ENCODE results near the gene NFIB. TPM values are rescaled to one million over a fixed set of nuclear protein-coding genes. Genes with fewer than 3 reads are reported as not detected.

The NFIB gene
- total RNA-seq, 1 donor from 2014 or later: 76.4 TPM

- Mint-ChIP-seq H3K4me1 (ENCODE audit: unreplicated experiment) (peaks cover 44% of the 10 kb centered on the region), H3K27me3 (peaks cover 9% of the 10 kb centered on the region), H3K27ac (peak overlapping the region; percentile 63), H3K9me3 (no peaks in the 10 kb centered on the region), H3K36me3 (peaks cover 32% of the 10 kb centered on the region), H3K4me3 (peak overlapping the region; percentile 75)
- DNase-seq (ENCODE audit: extremely low spot score, unreplicated experiment): no peak
- TF ChIP-seq CTCF (conservative IDR thresholded peaks at IDR 0.05): no peak
Observed at GRCh38 chr9:14308853-14309145, 5.1 kb downstream of the NFIB start.

GRCh38 chr9:14307989-14308852 is 5.7 kb downstream of the NFIB start:
- Mint-ChIP-seq H3K36me3 (peaks cover 35% of the 10 kb centered on the region), H3K9me3 (no peaks in the 10 kb centered on the region), H3K27ac (peak overlapping the region; percentile 63), H3K4me1 (ENCODE audit: unreplicated experiment) (peaks cover 46% of the 10 kb centered on the region), H3K27me3 (peaks cover 5% of the 10 kb centered on the region), H3K4me3 (peak overlapping the region; percentile 75)
- no peak for DNase-seq (ENCODE audit: extremely low spot score, unreplicated experiment)
- no peak for TF ChIP-seq CTCF (conservative IDR thresholded peaks at IDR 0.05)

GRCh38 chr9:14306672-14307660 is 7.0 kb downstream of the NFIB start:
- Mint-ChIP-seq H3K4me3 (no peak overlapping the region), H3K27me3 (no peaks in the 10 kb centered on the region)

GRCh38 chr9:14306188-14306587 is 7.8 kb downstream of the NFIB start:
- no peak overlapping the region for H3K4me3 Mint-ChIP-seq
- no peaks in the 10 kb centered on the region for H3K9me3 Mint-ChIP-seq
- no peak for DNase-seq (ENCODE audit: extremely low spot score, unreplicated experiment)
- H3K27me3 Mint-ChIP-seq: no peaks in the 10 kb centered on the region
- no peak overlapping the region for H3K27ac Mint-ChIP-seq
- H3K4me1 Mint-ChIP-seq (ENCODE audit: unreplicated experiment): peaks cover 64% of the 10 kb centered on the region
- TF ChIP-seq CTCF (conservative IDR thresholded peaks at IDR 0.05): no peak
- H3K36me3 Mint-ChIP-seq: peaks cover 45% of the 10 kb centered on the region

More at GRCh38 chr9:14306672-14307660, 7.0 kb downstream of the NFIB start:
- Mint-ChIP-seq H3K9me3 (no peaks in the 10 kb centered on the region), H3K27ac (no peak overlapping the region), H3K36me3 (peaks cover 41% of the 10 kb centered on the region), H3K4me1 (ENCODE audit: unreplicated experiment) (peaks cover 58% of the 10 kb centered on the region)
- TF ChIP-seq CTCF (conservative IDR thresholded peaks at IDR 0.05): no peak
- DNase-seq (ENCODE audit: extremely low spot score, unreplicated experiment): no peak

GRCh38 chr9:14304259-14304658 is 9.7 kb downstream of the NFIB start:
- TF ChIP-seq CTCF (conservative IDR thresholded peaks at IDR 0.05): no peak
- Mint-ChIP-seq H3K4me1 (ENCODE audit: unreplicated experiment) (peaks cover 76% of the 10 kb centered on the region), H3K4me3 (no peak overlapping the region), H3K36me3 (peaks cover 53% of the 10 kb centered on the region), H3K27me3 (no peaks in the 10 kb centered on the region), H3K27ac (no peak overlapping the region), H3K9me3 (peaks cover 3% of the 10 kb centered on the region)
- DNase-seq (ENCODE audit: extremely low spot score, unreplicated experiment): no peak
